Bronchial epithelial cell (primary cell): ENCODE results near the gene CORO2A. TPM values are rescaled to one million over a fixed set of nuclear protein-coding genes. Genes with fewer than 3 reads are reported as not detected.

ENCODE experiments used
- DNase-seq: peaks from one replicate; pipeline ENCODE4 v3.0.0-alpha.2; 2010; ENCODE audit warnings: low read depth
- FAIRE-seq: peaks from 2 replicates; lab custom pipeline; 2011; peaks lifted over from hg19 to GRCh38; lab: Jason Lieb, UNC
- H3K27me3 ChIP-seq: 2 replicates; pipeline ENCODE4 v1.5.1; 2011; ENCODE audit warnings: low read length; ENCODE audit not compliant: control insufficient read depth, insufficient read depth
- H3K36me3 ChIP-seq: 2 replicates; pipeline ENCODE4 v1.5.1; 2011; ENCODE audit warnings: low read length; ENCODE audit not compliant: control insufficient read depth, insufficient read depth
- H3K4me3 ChIP-seq: 2 replicates; pipeline ENCODE4 v1.5.1; 2011; ENCODE audit warnings: mild to moderate bottlenecking, low read depth, low read length, control low read depth
- total RNA-seq: library from RNA; depleted of rRNA; stranded (reverse); fragments of >200 nt; gene quantifications from 2 replicates; pipeline ENCODE4 v1.2.1, GENCODE V29; 2014
- TF ChIP-seq, protein P1 (sequence below): IDR thresholded peaks from 2 replicates; pipeline ENCODE4 v1.5.1; 2011; ENCODE audit warnings: mild to moderate bottlenecking, moderate library complexity, low read length, control low read depth, inconsistent platforms; ENCODE audit not compliant: insufficient read depth, severe bottlenecking

Gene CORO2A
- total RNA-seq, 1 donor from 2014 or later, result 22.1 TPM

GRCh38 chr9:98184326-98184725 lies 8.1 kb downstream of the CORO2A start:
- TF ChIP-seq, protein P1, sequence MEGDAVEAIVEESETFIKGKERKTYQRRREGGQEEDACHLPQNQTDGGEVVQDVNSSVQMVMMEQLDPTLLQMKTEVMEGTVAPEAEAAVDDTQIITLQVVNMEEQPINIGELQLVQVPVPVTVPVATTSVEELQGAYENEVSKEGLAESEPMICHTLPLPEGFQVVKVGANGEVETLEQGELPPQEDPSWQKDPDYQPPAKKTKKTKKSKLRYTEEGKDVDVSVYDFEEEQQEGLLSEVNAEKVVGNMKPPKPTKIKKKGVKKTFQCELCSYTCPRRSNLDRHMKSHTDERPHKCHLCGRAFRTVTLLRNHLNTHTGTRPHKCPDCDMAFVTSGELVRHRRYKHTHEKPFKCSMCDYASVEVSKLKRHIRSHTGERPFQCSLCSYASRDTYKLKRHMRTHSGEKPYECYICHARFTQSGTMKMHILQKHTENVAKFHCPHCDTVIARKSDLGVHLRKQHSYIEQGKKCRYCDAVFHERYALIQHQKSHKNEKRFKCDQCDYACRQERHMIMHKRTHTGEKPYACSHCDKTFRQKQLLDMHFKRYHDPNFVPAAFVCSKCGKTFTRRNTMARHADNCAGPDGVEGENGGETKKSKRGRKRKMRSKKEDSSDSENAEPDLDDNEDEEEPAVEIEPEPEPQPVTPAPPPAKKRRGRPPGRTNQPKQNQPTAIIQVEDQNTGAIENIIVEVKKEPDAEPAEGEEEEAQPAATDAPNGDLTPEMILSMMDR, result no peak
- DNase-seq, result no peak
- FAIRE-seq, result no peak

GRCh38 chr9:98182889-98183599 lies 9.4 kb downstream of the CORO2A start:
- TF ChIP-seq, protein P1, result no peak
- DNase-seq (no peak), FAIRE-seq (no peak)
- H3K27me3 ChIP-seq, result no peaks in the 10 kb centered on the region
- peaks cover 12% of the 10 kb centered on the region for H3K36me3 ChIP-seq
- no peak overlapping the region for H3K4me3 ChIP-seq

More at GRCh38 chr9:98184326-98184725, 8.1 kb downstream of the CORO2A start:
- no peak overlapping the region for H3K4me3 ChIP-seq
- no peaks in the 10 kb centered on the region for H3K27me3 ChIP-seq
- H3K36me3 ChIP-seq, result peaks cover 11% of the 10 kb centered on the region

DNA sequence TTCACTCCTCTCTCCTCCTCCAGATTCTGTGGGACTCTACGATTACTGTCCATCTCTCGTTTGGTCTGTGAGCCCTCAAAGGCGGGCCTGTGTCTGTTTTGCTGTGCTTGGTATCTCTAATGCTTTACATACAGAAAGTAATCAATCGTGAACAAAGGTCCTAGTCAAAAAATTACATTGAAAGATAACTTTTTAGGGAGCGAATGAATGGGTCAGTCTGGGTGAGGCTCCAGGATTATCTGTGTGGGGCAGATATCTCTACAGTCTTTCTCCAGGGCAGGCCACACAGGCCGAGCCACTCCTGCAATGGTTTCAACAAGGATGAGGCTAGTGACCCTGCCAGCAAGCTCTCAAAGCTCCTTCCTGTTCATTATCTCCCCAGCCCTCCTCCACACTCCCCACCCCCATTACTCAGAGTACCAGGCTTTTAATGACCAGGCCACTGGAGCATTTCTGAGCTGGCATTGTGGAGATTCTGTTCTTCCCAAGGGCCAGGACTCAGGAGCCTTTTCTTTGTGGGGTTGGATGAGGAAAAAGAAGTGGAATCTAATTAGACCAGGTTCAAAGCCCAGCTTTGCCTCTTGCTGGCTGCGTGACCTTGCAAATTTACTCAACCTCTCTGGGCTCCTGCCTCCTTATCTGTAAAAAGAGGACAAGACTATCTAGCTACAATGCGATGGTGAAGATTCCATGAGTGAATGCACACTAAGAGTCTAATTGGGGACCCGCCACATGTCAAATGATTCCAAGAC lies 10.2 kb downstream of the CORO2A start:
- H3K36me3 ChIP-seq, result peaks cover 12% of the 10 kb centered on the region
- H3K27me3 ChIP-seq, result no peaks in the 10 kb centered on the region
- TF ChIP-seq, protein P1, result no peak
- no peak overlapping the region for H3K4me3 ChIP-seq
- FAIRE-seq (no peak), DNase-seq (no peak)

DNA sequence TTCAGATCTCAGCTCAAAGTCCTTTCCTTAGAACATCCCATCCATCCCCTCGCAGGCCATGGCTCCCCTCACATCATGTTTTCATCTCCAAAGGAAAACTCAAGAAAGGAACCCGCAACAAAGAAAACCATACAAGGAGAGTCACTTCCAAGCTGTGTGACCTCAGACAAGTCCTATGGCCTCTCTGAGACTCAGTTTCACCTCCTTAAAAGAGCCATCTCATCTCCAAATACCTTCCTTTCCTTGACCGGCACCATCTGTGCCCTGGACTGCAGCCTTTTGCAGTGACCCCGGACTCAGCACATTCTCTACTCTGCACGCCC lies 10.7 kb downstream of the CORO2A start:
- Histone ChIP-seq H3K4me3 (no peak overlapping the region), H3K27me3 (no peaks in the 10 kb centered on the region), H3K36me3 (peaks cover 12% of the 10 kb centered on the region)
- no peak for FAIRE-seq
- TF ChIP-seq, protein P1, result no peak
- no peak for DNase-seq

GRCh38 chr9:98180996-98181395 lies 11.4 kb downstream of the CORO2A start:
- Histone ChIP-seq H3K27me3 (no peaks in the 10 kb centered on the region), H3K36me3 (peaks cover 12% of the 10 kb centered on the region), H3K4me3 (no peak overlapping the region)
- TF ChIP-seq, protein P1, result no peak
- FAIRE-seq, result no peak
- DNase-seq, result no peak
